ENCODE data around the gene KRTAP13-4. TPM values are rescaled to one million over a fixed set of nuclear protein-coding genes. Genes with fewer than 3 reads are reported as not detected.

Gene KRTAP13-4
- total RNA-seq, 1 donor from 2014 or later, result not detected

DNA sequence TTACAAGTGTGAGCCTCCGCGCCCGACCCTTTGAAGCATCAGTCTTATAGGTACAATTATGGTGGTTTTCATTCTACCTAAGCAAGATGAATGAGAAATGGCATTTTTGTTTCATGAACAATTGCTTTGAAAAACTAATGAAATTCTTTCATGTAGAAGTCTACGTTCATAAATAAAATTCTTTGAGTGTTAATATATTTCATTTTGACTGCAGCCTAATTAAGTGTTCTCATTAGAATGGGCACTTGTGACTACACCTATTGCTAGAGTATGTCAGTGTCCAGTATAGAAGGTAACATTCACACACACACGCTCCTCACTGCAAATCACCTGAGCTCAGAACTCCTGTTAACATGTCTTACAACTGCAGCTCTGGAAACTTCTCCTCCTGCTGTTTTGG, 10.0 kb downstream of the KRTAP13-4 start, which contains the start of gene KRTAP15-1:
KRTAP15-1 (plus strand) TSS at position 301 of the 400 bp plus-strand sequence; CDS start at position 354, 53 bp downstream.
- no peak for DNase-seq (ENCODE audit: extremely low spot score, unreplicated experiment)
- no peak within 1 kb of the TSS for H3K4me3 Mint-ChIP-seq (ENCODE audit: unreplicated experiment)
- peaks cover 28% of the 10 kb centered on the region for H3K27me3 Mint-ChIP-seq (ENCODE audit: unreplicated experiment)
- no peak within 1 kb of the TSS for H3K27ac Mint-ChIP-seq (ENCODE audit: unreplicated experiment)
- TF ChIP-seq, protein P1, sequence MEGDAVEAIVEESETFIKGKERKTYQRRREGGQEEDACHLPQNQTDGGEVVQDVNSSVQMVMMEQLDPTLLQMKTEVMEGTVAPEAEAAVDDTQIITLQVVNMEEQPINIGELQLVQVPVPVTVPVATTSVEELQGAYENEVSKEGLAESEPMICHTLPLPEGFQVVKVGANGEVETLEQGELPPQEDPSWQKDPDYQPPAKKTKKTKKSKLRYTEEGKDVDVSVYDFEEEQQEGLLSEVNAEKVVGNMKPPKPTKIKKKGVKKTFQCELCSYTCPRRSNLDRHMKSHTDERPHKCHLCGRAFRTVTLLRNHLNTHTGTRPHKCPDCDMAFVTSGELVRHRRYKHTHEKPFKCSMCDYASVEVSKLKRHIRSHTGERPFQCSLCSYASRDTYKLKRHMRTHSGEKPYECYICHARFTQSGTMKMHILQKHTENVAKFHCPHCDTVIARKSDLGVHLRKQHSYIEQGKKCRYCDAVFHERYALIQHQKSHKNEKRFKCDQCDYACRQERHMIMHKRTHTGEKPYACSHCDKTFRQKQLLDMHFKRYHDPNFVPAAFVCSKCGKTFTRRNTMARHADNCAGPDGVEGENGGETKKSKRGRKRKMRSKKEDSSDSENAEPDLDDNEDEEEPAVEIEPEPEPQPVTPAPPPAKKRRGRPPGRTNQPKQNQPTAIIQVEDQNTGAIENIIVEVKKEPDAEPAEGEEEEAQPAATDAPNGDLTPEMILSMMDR (IDR thresholded peaks at IDR 0.05), result no peak
- no peaks in the 10 kb centered on the region for H3K9me3 Mint-ChIP-seq (ENCODE audit: unreplicated experiment)
- H3K4me1 Mint-ChIP-seq (ENCODE audit: unreplicated experiment), result no peaks in the 10 kb centered on the region
- H3K36me3 Mint-ChIP-seq (ENCODE audit: unreplicated experiment), result no peaks in the 10 kb centered on the region

DNA sequence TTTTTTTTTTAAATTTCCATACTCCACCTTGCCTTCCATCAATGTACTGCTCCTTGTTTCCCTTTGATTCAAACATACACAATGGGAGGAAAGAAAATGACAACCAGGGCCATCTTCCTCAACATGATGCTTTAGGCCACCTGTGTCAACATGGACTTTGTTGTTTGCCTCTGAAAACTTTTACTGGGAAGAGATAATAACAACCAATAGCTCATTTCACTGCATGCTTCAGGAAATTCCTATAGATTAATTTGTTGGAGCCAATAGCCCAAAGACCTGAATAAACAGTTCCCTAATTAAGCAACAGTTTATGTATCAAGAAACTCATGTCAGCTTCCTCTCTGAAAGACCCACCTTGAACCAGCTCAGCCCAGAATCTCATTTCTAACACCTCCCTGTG, 13.2 kb downstream of the KRTAP13-4 start:
- no peak overlapping the region for H3K4me3 Mint-ChIP-seq (ENCODE audit: unreplicated experiment)
- DNase-seq (ENCODE audit: extremely low spot score, unreplicated experiment), result no peak
- no peak overlapping the region for H3K27ac Mint-ChIP-seq (ENCODE audit: unreplicated experiment)
- no peaks in the 10 kb centered on the region for H3K36me3 Mint-ChIP-seq (ENCODE audit: unreplicated experiment)
- TF ChIP-seq, protein P1 (IDR thresholded peaks at IDR 0.05), result no peak
- peaks cover 6% of the 10 kb centered on the region for H3K27me3 Mint-ChIP-seq (ENCODE audit: unreplicated experiment)
- H3K9me3 Mint-ChIP-seq (ENCODE audit: unreplicated experiment), result no peaks in the 10 kb centered on the region
- H3K4me1 Mint-ChIP-seq (ENCODE audit: unreplicated experiment), result no peaks in the 10 kb centered on the region

DNA sequence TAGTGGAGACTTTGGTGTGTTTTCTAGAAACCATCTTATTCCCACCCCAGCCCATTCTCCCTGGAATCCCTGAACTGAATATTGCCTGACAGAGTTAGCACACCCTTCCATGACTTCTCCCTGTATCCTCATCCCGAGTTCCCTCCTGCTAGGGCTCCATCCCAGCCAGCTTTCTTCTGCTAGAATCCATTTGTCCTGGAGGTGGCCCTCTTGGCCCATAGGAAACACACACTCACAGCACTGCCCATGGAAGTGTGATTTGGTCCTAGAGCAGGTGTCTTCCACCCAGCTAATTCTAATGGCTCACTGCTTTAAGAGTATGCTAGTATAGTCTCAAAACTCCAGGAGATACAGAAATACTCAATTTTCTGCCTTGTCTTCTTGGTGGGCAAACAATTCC, 14.2 kb downstream of the KRTAP13-4 start:
- Mint-ChIP-seq H3K27me3 (ENCODE audit: unreplicated experiment) (peaks cover 2% of the 10 kb centered on the region), H3K4me3 (ENCODE audit: unreplicated experiment) (no peak overlapping the region), H3K9me3 (ENCODE audit: unreplicated experiment) (no peaks in the 10 kb centered on the region), H3K36me3 (ENCODE audit: unreplicated experiment) (no peaks in the 10 kb centered on the region), H3K27ac (ENCODE audit: unreplicated experiment) (no peak overlapping the region), H3K4me1 (ENCODE audit: unreplicated experiment) (no peaks in the 10 kb centered on the region)
- DNase-seq (ENCODE audit: extremely low spot score, unreplicated experiment), result no peak
- TF ChIP-seq, protein P1 (IDR thresholded peaks at IDR 0.05), result no peak

DNA sequence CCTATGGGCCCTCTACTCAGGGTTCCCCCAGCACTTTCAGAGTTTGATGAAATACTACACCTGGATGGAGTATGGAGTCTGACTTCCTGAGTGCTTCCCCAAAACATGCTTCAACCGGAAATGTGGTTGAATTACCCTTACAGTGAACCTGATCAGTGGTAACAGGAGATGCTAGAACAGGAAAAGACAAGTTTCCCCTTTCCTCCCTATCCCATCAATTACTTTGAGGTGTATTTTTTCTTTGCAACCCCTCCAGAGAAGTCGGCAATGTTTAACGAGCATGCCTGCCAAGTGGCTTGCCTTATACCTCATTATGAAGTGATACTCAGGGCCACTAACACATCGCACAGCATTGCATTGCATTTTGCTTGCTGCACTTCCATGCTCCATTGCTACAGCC, 17.0 kb downstream of the KRTAP13-4 start:
- Mint-ChIP-seq H3K36me3 (ENCODE audit: unreplicated experiment) (no peaks in the 10 kb centered on the region), H3K27me3 (ENCODE audit: unreplicated experiment) (no peaks in the 10 kb centered on the region), H3K4me1 (ENCODE audit: unreplicated experiment) (no peaks in the 10 kb centered on the region), H3K9me3 (ENCODE audit: unreplicated experiment) (no peaks in the 10 kb centered on the region), H3K4me3 (ENCODE audit: unreplicated experiment) (no peak overlapping the region), H3K27ac (ENCODE audit: unreplicated experiment) (no peak overlapping the region)
- DNase-seq (ENCODE audit: extremely low spot score, unreplicated experiment), result no peak
- TF ChIP-seq, protein P1 (IDR thresholded peaks at IDR 0.05), result no peak

DNA sequence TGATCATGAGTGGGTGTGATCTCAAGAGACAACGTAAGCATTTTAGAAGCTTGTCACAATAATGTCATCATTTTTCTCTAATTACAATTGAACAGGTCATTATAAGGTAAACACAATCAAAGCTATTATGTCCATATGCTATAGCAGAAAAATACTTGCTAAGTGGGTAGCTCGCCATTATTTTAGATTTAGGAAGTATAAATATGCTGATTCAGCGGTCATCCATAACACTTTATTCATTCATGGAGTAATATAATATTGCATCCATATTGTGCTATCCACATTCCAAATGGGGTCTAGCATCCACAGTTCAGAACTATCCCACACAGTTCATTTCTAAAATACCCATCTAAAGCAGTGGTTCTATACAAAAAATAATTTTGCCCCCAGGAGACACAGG, 18.5 kb downstream of the KRTAP13-4 start:
- H3K36me3 Mint-ChIP-seq (ENCODE audit: unreplicated experiment), result no peaks in the 10 kb centered on the region
- no peaks in the 10 kb centered on the region for H3K4me1 Mint-ChIP-seq (ENCODE audit: unreplicated experiment)
- no peak for DNase-seq (ENCODE audit: extremely low spot score, unreplicated experiment)
- no peak overlapping the region for H3K27ac Mint-ChIP-seq (ENCODE audit: unreplicated experiment)
- H3K4me3 Mint-ChIP-seq (ENCODE audit: unreplicated experiment), result no peak overlapping the region
- H3K9me3 Mint-ChIP-seq (ENCODE audit: unreplicated experiment), result no peaks in the 10 kb centered on the region
- TF ChIP-seq, protein P1 (IDR thresholded peaks at IDR 0.05), result no peak
- no peaks in the 10 kb centered on the region for H3K27me3 Mint-ChIP-seq (ENCODE audit: unreplicated experiment)

All from osteocyte (in vitro differentiated cells).